IPS DF 19.7 (cell line): Measurements from ENCODE around the gene ORAI1.
"Not testable (repeated sequence)": the region's sequence is repeated elsewhere in the genome, so short reads cannot be mapped to it uniquely, and the experiment has no call there.

Source experiments
- DNase-seq: peaks from one replicate; pipeline ENCODE4 v3.0.0-alpha.2; 2013; ENCODE audit warnings: low read depth, low spot score

The ORAI1 gene

GRCh38 chr12:121648458-121649028, 22.2 kb downstream of the ORAI1 start:
- no peak for DNase-seq

- no peak for DNase-seq
Observed at GRCh38 chr12:121649322-121649721, 23.0 kb downstream of the ORAI1 start.

GRCh38 chr12:121649819-121650353, 23.6 kb downstream of the ORAI1 start:
- no peak for DNase-seq

- DNase-seq = no peak
Observed at GRCh38 chr12:121651320-121651719, 25.0 kb downstream of the ORAI1 start.

- no peak for DNase-seq
Observed at GRCh38 chr12:121652767-121653497, 26.6 kb downstream of the ORAI1 start.

GRCh38 chr12:121653999-121654398, 27.7 kb downstream of the ORAI1 start:
- no peak for DNase-seq

GRCh38 chr12:121656122-121656521, 29.8 kb downstream of the ORAI1 start:
- DNase-seq = no peak

GRCh38 chr12:121657305-121658008, 31.1 kb downstream of the ORAI1 start:
- no peak for DNase-seq

- DNase-seq = not testable (repeated sequence)
Observed at GRCh38 chr12:121661353-121662105, 35.2 kb downstream of the ORAI1 start.

GRCh38 chr12:121663610-121663929, 37.2 kb downstream of the ORAI1 start:
- DNase-seq = no peak

- not testable (repeated sequence) for DNase-seq
Observed at GRCh38 chr12:121666829-121667228, 40.5 kb downstream of the ORAI1 start.

- DNase-seq = no peak
Observed at GRCh38 chr12:121668750-121669520, 42.6 kb downstream of the ORAI1 start.

- no peak for DNase-seq
Observed at GRCh38 chr12:121669521-121669900, 43.2 kb downstream of the ORAI1 start, which contains the start of gene MORN3. Gene MORN3, minus strand, starts transcription at chr12:121669654. Its CDS starts 171 bp downstream, at chr12:121669483.

- no peak for DNase-seq
Observed at GRCh38 chr12:121673013-121673511, 46.7 kb downstream of the ORAI1 start.

- no peak for DNase-seq
Observed at GRCh38 chr12:121676190-121676589, 49.9 kb downstream of the ORAI1 start.

GRCh38 chr12:121678305-121678704, 52.0 kb downstream of the ORAI1 start:
- DNase-seq = no peak

- no peak for DNase-seq
Observed at GRCh38 chr12:121678716-121679300, 52.5 kb downstream of the ORAI1 start.

GRCh38 chr12:121679661-121680197, 53.4 kb downstream of the ORAI1 start:
- DNase-seq = not testable (repeated sequence)

- DNase-seq = no peak
Observed at GRCh38 chr12:121688966-121689365, 62.6 kb downstream of the ORAI1 start.

GRCh38 chr12:121689430-121689829, 63.1 kb downstream of the ORAI1 start:
- DNase-seq = no peak
